ENCODE data around the gene ARL6IP6.

DNA sequence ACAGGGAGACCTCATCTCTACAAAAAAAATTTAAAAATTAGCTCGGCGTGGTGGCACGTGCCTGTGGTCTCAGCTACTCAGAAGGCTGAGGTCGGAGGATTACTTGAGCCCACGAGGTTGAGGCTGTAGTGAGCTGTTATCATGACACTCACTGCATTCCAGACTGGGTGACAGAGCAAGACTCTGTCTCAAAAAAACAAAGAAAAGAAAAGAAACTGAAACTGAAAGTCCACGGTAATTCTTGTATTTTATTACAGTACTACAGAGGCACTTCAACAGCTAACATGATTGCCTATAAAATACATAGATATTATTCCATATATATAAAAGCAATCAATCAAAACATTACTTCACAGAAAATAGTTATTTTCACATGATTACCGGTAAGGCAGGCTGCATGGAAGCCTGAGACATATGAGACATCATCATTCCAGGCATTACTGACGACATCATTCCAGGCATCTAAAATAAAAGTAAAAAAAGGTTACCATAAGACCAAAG lies 24.2 kb upstream of the ARL6IP6 start:
- no peak for TF ChIP-seq CTCF (IDR thresholded peaks at IDR 0.05; ENCODE audit: insufficient read depth, low read length, poor library complexity, severe bottlenecking)
- no peak for TF ChIP-seq EZH2phosphoT487 (conservative IDR thresholded peaks at IDR 0.05; ENCODE audit: low read length)
